Measurements from ENCODE around the gene ALDH4A1.

The ALDH4A1 gene

DNA sequence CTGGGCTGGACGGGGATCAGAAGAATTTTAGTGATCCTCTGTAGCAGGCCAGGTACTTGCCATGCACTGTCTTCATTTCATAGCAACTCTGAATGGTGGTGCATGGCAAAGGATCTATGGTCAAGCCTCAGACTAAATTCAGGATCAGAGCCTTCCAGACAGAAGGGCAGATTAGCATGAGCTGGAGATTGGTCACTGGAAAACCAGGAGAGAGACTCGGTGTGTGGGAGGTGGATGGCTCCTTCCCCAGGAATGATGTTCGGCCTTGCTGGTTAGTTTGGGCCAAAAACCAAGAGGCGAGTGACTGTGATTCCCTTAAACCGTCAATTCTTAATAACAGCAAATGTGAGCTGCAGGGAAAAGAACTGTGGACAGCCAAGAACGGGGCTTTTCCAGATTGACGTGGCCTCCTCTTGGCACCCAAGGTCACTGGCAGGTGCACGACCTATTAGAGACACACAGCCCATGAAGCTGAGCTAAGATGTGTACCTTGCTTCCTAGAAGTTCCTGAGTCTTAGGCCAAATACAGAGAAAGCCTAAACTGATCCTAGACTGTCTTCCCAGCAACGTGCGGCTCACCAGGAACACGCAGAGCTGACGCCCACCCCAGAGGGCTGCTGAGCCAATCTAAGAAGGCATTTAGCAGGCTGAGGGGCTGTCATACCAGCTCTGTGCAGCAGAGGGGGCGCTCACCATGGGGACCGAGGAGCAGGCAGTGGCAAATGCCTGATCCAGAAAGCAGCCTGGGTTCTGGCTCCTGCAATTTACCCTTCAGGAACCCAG is 18.5 kb downstream of the ALDH4A1 start:
- H3K27ac Mint-ChIP-seq = no peak overlapping the region
- no peaks in the 10 kb centered on the region for H3K4me1 Mint-ChIP-seq (ENCODE audit: low read depth)
- peak; percentile 83 for DNase-seq
- H3K36me3 Mint-ChIP-seq (ENCODE audit: low read depth) = no peaks in the 10 kb centered on the region
- no peaks in the 10 kb centered on the region for H3K9me3 Mint-ChIP-seq
- no peaks in the 10 kb centered on the region for H3K27me3 Mint-ChIP-seq
- no peak overlapping the region for H3K4me3 Mint-ChIP-seq

GRCh38 chr1:18883079-18883478 is 19.3 kb downstream of the ALDH4A1 start:
- no peaks in the 10 kb centered on the region for H3K9me3 Mint-ChIP-seq
- no peak overlapping the region for H3K4me3 Mint-ChIP-seq
- no peaks in the 10 kb centered on the region for H3K36me3 Mint-ChIP-seq (ENCODE audit: low read depth)
- no peak overlapping the region for H3K27ac Mint-ChIP-seq
- H3K4me1 Mint-ChIP-seq (ENCODE audit: low read depth) = no peaks in the 10 kb centered on the region
- DNase-seq = no peak
- H3K27me3 Mint-ChIP-seq = no peaks in the 10 kb centered on the region

GRCh38 chr1:18882486-18882885 is 19.9 kb downstream of the ALDH4A1 start:
- H3K36me3 Mint-ChIP-seq (ENCODE audit: low read depth) = no peaks in the 10 kb centered on the region

DNA sequence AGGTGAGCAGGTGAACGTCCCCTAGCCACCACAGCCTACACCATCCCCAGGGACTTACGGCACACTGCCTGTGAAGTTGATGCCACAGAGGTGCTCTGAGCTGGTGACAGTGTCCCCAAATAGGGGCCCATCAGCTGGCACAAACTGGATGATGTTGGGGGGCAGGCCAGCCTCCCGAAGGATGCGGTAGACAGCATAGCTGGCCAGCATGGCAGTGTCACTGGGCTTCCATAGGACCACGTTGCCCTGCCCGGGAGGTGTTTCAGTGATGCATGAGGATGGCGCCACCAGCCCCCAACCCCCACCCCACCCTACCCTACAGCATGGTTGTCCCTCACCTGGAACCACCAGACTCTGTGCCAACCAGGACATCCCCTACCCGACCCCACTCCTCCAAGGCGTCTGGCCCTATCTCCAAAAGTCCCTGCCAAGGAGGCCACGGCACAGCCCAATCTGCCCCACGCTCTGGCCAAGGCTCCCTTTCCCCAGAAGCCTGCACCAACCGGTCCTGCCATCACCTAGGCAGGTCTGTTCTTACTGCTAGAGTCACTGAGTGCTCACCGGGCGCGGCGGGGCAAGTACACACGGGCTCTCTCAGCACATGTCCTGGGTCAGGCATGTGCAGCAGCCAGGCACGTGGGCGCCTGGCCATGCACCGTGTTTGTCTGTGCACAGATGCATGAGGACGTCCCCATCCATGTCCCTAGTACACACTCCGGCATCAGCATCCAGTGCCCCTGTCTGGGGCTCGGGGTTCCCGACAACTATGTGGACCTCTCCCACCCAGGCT is 20.5 kb downstream of the ALDH4A1 start:
- Mint-ChIP-seq H3K27me3 (no peaks in the 10 kb centered on the region), H3K9me3 (no peaks in the 10 kb centered on the region), H3K4me1 (ENCODE audit: low read depth) (no peaks in the 10 kb centered on the region), H3K36me3 (ENCODE audit: low read depth) (no peaks in the 10 kb centered on the region), H3K27ac (no peak overlapping the region), H3K4me3 (no peak overlapping the region)
- DNase-seq = no peak

More at GRCh38 chr1:18882486-18882885, 19.9 kb downstream of the ALDH4A1 start:
- no peak overlapping the region for H3K4me3 Mint-ChIP-seq
- no peaks in the 10 kb centered on the region for H3K4me1 Mint-ChIP-seq (ENCODE audit: low read depth)
- DNase-seq = no peak
- H3K27me3 Mint-ChIP-seq = no peaks in the 10 kb centered on the region
- no peaks in the 10 kb centered on the region for H3K9me3 Mint-ChIP-seq
- no peak overlapping the region for H3K27ac Mint-ChIP-seq

DNA sequence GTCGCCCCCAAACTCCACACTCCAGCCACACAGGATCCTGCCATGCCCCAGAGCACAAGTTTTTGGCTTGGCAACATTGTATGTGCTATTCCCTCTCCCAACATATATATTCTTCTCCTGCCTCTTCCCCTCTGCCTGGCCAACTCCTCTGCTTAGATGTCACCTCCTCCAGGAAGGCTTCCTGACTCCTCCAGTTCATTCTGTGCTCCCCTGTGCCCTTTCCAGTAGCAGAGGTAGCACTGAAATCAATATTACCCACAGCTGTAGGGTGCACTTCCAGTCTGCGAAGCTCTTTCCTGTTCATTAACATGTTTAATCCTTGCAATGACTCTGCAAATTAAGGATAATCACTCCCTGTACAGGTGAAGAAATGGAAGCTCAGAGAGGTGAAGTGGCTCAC is 21.2 kb downstream of the ALDH4A1 start:
- no peaks in the 10 kb centered on the region for H3K4me1 Mint-ChIP-seq (ENCODE audit: low read depth)
- H3K27me3 Mint-ChIP-seq = no peaks in the 10 kb centered on the region
- H3K36me3 Mint-ChIP-seq (ENCODE audit: low read depth) = no peaks in the 10 kb centered on the region
- H3K4me3 Mint-ChIP-seq = no peak overlapping the region
- no peaks in the 10 kb centered on the region for H3K9me3 Mint-ChIP-seq
- H3K27ac Mint-ChIP-seq = no peak overlapping the region
- DNase-seq = no peak

GRCh38 chr1:18880585-18880984 is 21.8 kb downstream of the ALDH4A1 start:
- Mint-ChIP-seq H3K27me3 (no peaks in the 10 kb centered on the region), H3K36me3 (ENCODE audit: low read depth) (no peaks in the 10 kb centered on the region), H3K4me1 (ENCODE audit: low read depth) (no peaks in the 10 kb centered on the region), H3K9me3 (no peaks in the 10 kb centered on the region), H3K4me3 (no peak overlapping the region), H3K27ac (no peak overlapping the region)
- no peak for DNase-seq

DNA sequence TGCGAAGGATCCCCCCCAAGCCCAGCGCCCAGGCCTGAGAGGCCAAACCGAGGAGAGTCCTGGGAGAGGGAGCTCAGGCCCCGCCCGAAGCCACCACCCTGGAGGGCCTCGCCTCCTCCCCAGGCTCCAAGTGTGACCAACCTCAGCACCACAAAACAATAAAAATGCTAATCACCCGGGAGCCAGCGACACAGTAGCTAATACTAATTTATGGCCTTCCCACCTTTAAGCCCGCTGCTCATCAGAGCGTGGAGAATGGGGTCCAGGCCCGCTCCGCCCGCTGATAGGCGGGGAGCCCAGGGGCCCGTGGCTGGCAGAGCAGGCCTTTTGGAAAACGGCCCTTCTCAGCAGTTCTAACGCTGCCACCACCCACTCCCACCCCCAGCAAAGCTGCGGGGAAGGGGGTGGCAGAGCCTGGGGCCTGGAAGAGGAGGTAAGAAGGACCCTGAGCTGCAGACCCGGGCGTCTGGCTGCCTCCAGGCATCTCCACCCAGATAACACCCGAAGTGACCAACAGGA is 22.5 kb downstream of the ALDH4A1 start:
- Mint-ChIP-seq H3K9me3 (no peaks in the 10 kb centered on the region), H3K4me1 (ENCODE audit: low read depth) (no peaks in the 10 kb centered on the region)

DNA sequence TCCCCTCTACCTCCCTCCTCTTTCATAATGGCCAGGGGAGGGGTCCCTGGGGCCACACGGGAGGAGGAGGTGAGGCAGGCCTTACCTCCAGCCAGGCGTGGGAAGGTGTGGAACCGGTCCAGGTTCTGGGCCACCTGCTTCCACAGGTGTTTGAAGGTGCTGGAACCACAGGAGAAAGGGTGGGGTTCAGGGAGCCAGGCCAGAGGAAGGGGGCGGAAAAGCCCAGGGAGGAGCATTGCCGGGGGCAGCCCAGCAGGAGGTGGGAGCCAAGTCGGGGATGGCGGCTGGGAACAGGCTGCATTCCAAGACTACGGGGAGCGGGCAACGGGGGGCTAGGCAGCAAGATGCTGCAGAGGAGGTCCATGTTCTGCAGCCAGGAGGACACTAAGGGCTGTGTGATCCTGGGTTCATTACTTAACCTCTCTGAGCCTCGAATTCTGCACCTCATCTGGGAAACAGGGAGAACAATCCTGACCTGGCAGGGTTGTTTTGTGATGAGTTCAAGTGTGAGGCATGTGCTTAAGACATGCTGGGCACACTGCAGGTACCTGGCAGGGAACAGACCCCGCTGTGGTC is 23.1 kb downstream of the ALDH4A1 start:
- Mint-ChIP-seq H3K36me3 (ENCODE audit: low read depth) (no peaks in the 10 kb centered on the region), H3K27ac (no peak overlapping the region), H3K4me3 (no peak overlapping the region), H3K4me1 (ENCODE audit: low read depth) (no peaks in the 10 kb centered on the region), H3K9me3 (no peaks in the 10 kb centered on the region), H3K27me3 (no peaks in the 10 kb centered on the region)
- no peak for DNase-seq

More for the DNA sequence above, 22.5 kb downstream of the ALDH4A1 start:
- no peaks in the 10 kb centered on the region for H3K36me3 Mint-ChIP-seq (ENCODE audit: low read depth)
- no peak for DNase-seq
- H3K27me3 Mint-ChIP-seq = no peaks in the 10 kb centered on the region
- H3K27ac Mint-ChIP-seq = no peak overlapping the region
- no peak overlapping the region for H3K4me3 Mint-ChIP-seq

- Mint-ChIP-seq H3K4me3 (no peak overlapping the region), H3K36me3 (ENCODE audit: low read depth) (no peaks in the 10 kb centered on the region), H3K4me1 (ENCODE audit: low read depth) (no peaks in the 10 kb centered on the region), H3K27ac (no peak overlapping the region), H3K27me3 (no peaks in the 10 kb centered on the region), H3K9me3 (no peaks in the 10 kb centered on the region)
- no peak for DNase-seq
Measured at GRCh38 chr1:18878538-18879214, 23.7 kb downstream of the ALDH4A1 start.

DNA sequence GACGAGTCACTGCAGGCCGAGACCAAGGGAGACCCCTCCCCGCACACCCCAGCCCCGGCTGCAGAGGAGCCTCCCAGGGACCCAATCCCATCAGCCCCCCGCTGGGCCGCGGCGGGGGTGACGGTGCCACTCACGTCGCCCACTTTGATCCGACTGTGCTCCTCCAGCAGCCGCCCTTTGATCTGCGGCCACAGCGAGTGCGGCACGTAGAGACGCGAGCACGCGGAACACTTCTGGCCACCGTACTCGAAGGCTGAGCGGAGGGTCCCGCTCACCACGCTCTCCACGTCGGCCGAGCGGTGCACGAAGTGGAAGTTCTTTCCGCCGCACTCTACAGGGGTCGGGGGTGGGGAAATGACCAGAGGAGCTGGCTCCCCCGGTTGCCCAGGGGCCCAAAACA is 25.1 kb downstream of the ALDH4A1 start:
- no peak overlapping the region for H3K27ac Mint-ChIP-seq
- no peak overlapping the region for H3K4me3 Mint-ChIP-seq
- no peaks in the 10 kb centered on the region for H3K9me3 Mint-ChIP-seq

DNA sequence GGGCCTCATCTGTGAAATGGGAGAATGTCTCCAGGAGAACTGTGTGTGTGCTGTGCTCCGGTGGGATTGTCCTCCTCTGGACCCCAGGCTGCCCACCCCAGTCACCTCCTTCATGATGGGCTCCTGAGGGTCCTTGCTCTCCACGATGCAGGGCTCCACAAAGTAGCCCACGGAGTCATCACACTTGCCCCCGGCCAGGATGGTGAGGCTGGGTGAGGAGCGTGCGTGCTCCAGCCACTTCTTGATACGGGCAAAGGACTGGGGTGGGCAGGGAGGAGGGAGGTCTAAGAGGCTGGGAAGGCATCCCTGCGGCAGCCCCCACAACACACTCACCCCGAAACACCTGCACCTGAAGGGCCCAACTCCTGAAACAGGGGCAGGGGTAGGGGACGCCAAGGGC is 26.1 kb downstream of the ALDH4A1 start:
- no peak overlapping the region for H3K27ac Mint-ChIP-seq
- H3K4me1 Mint-ChIP-seq (ENCODE audit: low read depth) = no peaks in the 10 kb centered on the region
- no peaks in the 10 kb centered on the region for H3K36me3 Mint-ChIP-seq (ENCODE audit: low read depth)
- no peaks in the 10 kb centered on the region for H3K27me3 Mint-ChIP-seq
- no peaks in the 10 kb centered on the region for H3K9me3 Mint-ChIP-seq
- H3K4me3 Mint-ChIP-seq = no peak overlapping the region
- no peak for DNase-seq

More for the DNA sequence above, 25.1 kb downstream of the ALDH4A1 start:
- no peaks in the 10 kb centered on the region for H3K4me1 Mint-ChIP-seq (ENCODE audit: low read depth)
- H3K27me3 Mint-ChIP-seq = no peaks in the 10 kb centered on the region
- DNase-seq = no peak
- no peaks in the 10 kb centered on the region for H3K36me3 Mint-ChIP-seq (ENCODE audit: low read depth)

DNA sequence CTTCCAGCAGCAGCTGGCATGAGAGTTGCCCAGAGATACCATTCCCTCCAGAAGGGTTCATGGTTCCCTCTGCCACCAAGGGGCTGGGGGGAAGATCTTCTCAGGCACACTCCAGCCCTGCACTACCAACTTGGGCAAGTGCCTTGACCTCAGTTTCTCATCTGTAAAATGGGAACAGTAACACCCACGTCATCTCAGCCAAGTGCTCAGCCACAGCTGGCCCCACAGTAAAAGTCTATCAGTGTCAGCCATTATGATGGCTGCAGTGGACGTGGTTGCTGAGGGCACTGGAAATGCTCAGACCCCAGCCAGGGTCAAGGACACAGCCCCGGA is 26.6 kb downstream of the ALDH4A1 start:
- DNase-seq = no peak
- Mint-ChIP-seq H3K4me3 (no peak overlapping the region), H3K36me3 (ENCODE audit: low read depth) (no peaks in the 10 kb centered on the region), H3K27me3 (no peaks in the 10 kb centered on the region), H3K4me1 (ENCODE audit: low read depth) (no peaks in the 10 kb centered on the region), H3K9me3 (no peaks in the 10 kb centered on the region), H3K27ac (no peak overlapping the region)

DNA sequence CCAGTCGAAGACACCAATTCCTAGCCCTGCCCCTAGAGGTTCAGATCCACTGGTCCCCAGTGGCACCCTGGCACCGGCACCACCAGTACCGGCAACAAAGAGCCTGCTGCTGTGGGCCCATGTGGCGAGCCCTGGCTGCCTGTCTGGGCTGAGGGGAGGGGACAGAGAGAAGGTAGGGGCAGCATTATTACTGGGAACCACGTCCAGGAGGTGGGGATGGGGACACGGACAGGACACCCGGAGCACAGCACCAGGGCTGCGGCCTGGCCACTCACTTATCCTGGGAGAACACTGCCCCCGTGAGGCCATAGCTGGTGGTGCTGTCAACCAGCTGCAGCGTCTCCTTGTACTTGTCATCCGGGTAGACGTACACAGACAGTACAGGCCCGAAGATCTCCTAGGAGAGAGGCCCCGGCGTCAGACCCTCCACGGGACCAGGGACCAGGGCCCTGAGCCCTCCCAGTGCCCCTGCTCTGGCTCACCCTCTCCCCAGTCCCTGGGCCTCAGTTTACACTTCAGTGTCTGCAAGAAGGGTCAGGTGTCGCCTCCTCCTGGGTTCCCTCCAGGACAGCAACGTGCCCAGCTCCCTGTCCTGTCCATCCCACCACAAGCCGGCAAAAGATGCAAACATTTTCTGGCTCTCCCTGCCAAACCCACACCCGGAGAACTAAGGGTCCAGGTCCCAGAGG is 27.1 kb downstream of the ALDH4A1 start:
- Mint-ChIP-seq H3K27ac (no peak overlapping the region), H3K4me1 (ENCODE audit: low read depth) (no peaks in the 10 kb centered on the region), H3K27me3 (no peaks in the 10 kb centered on the region), H3K9me3 (no peaks in the 10 kb centered on the region), H3K36me3 (ENCODE audit: low read depth) (no peaks in the 10 kb centered on the region), H3K4me3 (no peak overlapping the region)
- peak; percentile 81 for DNase-seq

DNA sequence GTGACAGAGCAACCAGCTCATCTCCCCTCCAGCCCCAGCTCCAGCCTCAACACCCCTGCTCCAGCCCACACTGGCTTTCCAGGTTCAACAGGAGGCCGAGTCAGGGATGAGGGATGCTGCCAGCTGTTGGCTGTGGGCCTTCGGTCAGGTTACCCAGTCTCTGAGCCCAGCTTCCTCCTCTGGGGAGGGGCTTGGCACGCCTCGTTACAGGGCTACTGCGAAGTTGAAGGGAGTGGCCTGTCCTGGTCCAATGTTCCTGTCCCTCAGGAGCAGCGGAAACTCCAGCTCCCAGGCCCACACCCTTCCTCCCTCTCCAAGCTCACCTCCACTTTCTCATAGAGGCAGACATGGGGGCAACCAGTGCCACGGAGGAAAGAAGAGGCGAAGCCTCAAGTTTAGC is 27.8 kb downstream of the ALDH4A1 start:
- Mint-ChIP-seq H3K36me3 (ENCODE audit: low read depth) (no peaks in the 10 kb centered on the region), H3K27ac (no peak overlapping the region), H3K27me3 (no peaks in the 10 kb centered on the region), H3K4me1 (ENCODE audit: low read depth) (no peaks in the 10 kb centered on the region), H3K9me3 (no peaks in the 10 kb centered on the region), H3K4me3 (no peak overlapping the region)
- DNase-seq = no peak
